ENCODE measurements around the gene SPI1. TPM values are rescaled to one million over a fixed set of nuclear protein-coding genes. Genes with fewer than 3 reads are reported as not detected.

SPI1 gene
- polyA plus RNA-seq, 1 donor (not counting 4 experiments of a cell fraction or from before 2014, with no cell fraction given): not detected

DNA sequence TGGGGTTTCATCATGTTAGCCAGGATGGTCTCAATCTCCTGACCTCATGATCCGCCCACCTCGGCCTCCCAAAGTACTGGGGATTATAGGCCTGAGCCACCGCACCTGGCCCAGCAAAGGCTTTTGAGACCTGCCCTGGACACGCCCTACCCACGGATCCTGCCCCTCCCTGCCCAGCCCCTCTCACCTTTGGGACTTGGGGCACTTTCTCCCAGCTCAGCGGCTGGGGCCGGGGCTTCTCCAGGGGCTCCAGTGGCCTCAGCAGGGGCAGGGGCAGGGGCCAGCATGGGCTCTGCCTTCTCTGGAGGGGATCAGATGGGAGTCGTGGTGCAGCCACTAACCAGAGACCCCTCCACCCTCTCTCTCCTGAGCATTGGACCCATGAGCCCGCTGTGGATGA is 28.0 kb downstream of the SPI1 start:
- no peak for TF ChIP-seq EZH2 (IDR thresholded peaks at IDR 0.05; ENCODE audit: low read length)
- TF ChIP-seq, protein P1, sequence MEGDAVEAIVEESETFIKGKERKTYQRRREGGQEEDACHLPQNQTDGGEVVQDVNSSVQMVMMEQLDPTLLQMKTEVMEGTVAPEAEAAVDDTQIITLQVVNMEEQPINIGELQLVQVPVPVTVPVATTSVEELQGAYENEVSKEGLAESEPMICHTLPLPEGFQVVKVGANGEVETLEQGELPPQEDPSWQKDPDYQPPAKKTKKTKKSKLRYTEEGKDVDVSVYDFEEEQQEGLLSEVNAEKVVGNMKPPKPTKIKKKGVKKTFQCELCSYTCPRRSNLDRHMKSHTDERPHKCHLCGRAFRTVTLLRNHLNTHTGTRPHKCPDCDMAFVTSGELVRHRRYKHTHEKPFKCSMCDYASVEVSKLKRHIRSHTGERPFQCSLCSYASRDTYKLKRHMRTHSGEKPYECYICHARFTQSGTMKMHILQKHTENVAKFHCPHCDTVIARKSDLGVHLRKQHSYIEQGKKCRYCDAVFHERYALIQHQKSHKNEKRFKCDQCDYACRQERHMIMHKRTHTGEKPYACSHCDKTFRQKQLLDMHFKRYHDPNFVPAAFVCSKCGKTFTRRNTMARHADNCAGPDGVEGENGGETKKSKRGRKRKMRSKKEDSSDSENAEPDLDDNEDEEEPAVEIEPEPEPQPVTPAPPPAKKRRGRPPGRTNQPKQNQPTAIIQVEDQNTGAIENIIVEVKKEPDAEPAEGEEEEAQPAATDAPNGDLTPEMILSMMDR (optimal IDR thresholded peaks at IDR 0.05 in 1 of 3, IDR thresholded peaks at IDR 0.05 in 1 of 3, conservative IDR thresholded peaks at IDR 0.05 in 1 of 3; ENCODE audit: extremely low read depth in 1 of 3, insufficient read depth in 2 of 3, low read length in 3 of 3): no peak
- Histone ChIP-seq H3K4me3 (ENCODE audit: control insufficient read depth in 2 of 3, extremely low read depth in 1 of 3, insufficient read depth in 2 of 3, low read depth in 1 of 3, low read length in 3 of 3) (no peak overlapping the region), H4K20me1 (ENCODE audit: control insufficient read depth, extremely low read depth, insufficient read depth, low read length) (no peaks in the 10 kb centered on the region), H3K9ac (ENCODE audit: control insufficient read depth, extremely low read depth, insufficient read depth, low read length) (no peak overlapping the region), H3K9me1 (ENCODE audit: control insufficient read depth, extremely low read depth, insufficient read depth, low read length) (no peaks in the 10 kb centered on the region), H3K27ac (ENCODE audit: control insufficient read depth, insufficient read depth, low read length) (no peak overlapping the region), H3K36me3 (ENCODE audit: control insufficient read depth in 2 of 2, extremely low read depth in 1 of 2, insufficient read depth in 2 of 2, low read length in 2 of 2) (no peaks in the 10 kb centered on the region), H2AFZ (ENCODE audit: control insufficient read depth, low read length) (no peak overlapping the region), H3K4me2 (ENCODE audit: control insufficient read depth, extremely low read depth, insufficient read depth, low read depth, low read length) (no peak overlapping the region), H3K27me3 (ENCODE audit: control insufficient read depth, extremely low read depth, insufficient read depth, low read length) (no peaks in the 10 kb centered on the region), H3K4me1 (ENCODE audit: control insufficient read depth, extremely low read depth, insufficient read depth, low read length) (no peaks in the 10 kb centered on the region), H3K79me2 (ENCODE audit: control insufficient read depth, insufficient read depth, low read length) (no peaks in the 10 kb centered on the region), H3K9me3 (ENCODE audit: control insufficient read depth, low read depth, low read length) (no peaks in the 10 kb centered on the region)
- FAIRE-seq (no peak), DNase-seq (ENCODE audit: low read depth, low spot score) (no peak)
- dilution Hi-C loops (cut with MboI; ENCODE audit: extremely low pct_ligation_motif_present, low sequenced_read_pairs): no loop called here

DNA sequence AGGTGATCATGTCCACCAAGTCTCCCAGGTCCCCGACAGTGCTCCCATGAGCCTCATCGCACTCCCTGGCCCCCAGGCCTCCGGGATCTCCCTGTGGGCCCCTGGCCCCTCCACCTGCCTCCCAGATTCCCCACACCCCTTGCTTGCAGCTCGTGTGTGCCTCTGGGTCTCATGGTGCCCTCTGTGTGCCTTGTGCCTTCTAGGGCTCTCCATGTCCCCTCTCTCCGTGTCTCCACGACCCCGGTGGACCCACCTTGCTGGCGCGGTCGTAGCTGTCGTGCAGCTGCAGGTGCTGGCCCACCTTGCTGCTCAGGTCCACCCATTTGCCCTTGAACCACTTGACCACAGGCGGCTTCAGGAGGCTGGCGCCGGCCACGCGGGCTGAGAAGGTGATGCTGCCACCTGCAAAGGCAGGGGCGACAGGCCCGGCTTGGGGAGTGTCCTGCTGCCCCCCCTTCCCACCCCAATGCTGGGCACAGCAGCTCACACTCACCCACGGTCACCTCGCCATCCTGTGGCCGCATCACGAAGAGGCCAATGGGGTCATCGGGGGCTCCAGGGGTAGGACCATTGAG is 28.7 kb downstream of the SPI1 start:
- no peak for TF ChIP-seq EZH2 (IDR thresholded peaks at IDR 0.05; ENCODE audit: low read length)
- TF ChIP-seq, protein P1 (optimal IDR thresholded peaks at IDR 0.05 in 1 of 3, IDR thresholded peaks at IDR 0.05 in 1 of 3, conservative IDR thresholded peaks at IDR 0.05 in 1 of 3; ENCODE audit: extremely low read depth in 1 of 3, insufficient read depth in 2 of 3, low read length in 3 of 3): no peak
- FAIRE-seq (no peak), DNase-seq (ENCODE audit: low read depth, low spot score) (no peak)
- no peaks in the 10 kb centered on the region for H3K79me2 ChIP-seq (ENCODE audit: control insufficient read depth, insufficient read depth, low read length)
- H3K9me3 ChIP-seq (ENCODE audit: control insufficient read depth, low read depth, low read length): no peaks in the 10 kb centered on the region
- H3K27me3 ChIP-seq (ENCODE audit: control insufficient read depth, extremely low read depth, insufficient read depth, low read length): no peaks in the 10 kb centered on the region
- H3K9me1 ChIP-seq (ENCODE audit: control insufficient read depth, extremely low read depth, insufficient read depth, low read length): no peaks in the 10 kb centered on the region
- H3K27ac ChIP-seq (ENCODE audit: control insufficient read depth, insufficient read depth, low read length): no peak overlapping the region
- no peak overlapping the region for H3K4me2 ChIP-seq (ENCODE audit: control insufficient read depth, extremely low read depth, insufficient read depth, low read depth, low read length)
- no peak overlapping the region for H2AFZ ChIP-seq (ENCODE audit: control insufficient read depth, low read length)
- H3K4me3 ChIP-seq (ENCODE audit: control insufficient read depth in 2 of 3, extremely low read depth in 1 of 3, insufficient read depth in 2 of 3, low read depth in 1 of 3, low read length in 3 of 3): no peak overlapping the region
- H3K36me3 ChIP-seq (ENCODE audit: control insufficient read depth in 2 of 2, extremely low read depth in 1 of 2, insufficient read depth in 2 of 2, low read length in 2 of 2): no peaks in the 10 kb centered on the region
- no peaks in the 10 kb centered on the region for H4K20me1 ChIP-seq (ENCODE audit: control insufficient read depth, extremely low read depth, insufficient read depth, low read length)
- dilution Hi-C loops (cut with MboI; ENCODE audit: extremely low pct_ligation_motif_present, low sequenced_read_pairs): no loop called here
- H3K4me1 ChIP-seq (ENCODE audit: control insufficient read depth, extremely low read depth, insufficient read depth, low read length): no peaks in the 10 kb centered on the region
- H3K9ac ChIP-seq (ENCODE audit: control insufficient read depth, extremely low read depth, insufficient read depth, low read length): no peak overlapping the region

Data from keratinocyte (primary cell).